ENCODE measurements around the gene ZFHX2. TPM values are rescaled to one million over a fixed set of nuclear protein-coding genes. Genes with fewer than 3 reads are reported as not detected.
A peak's percentile ranks its signal among the peaks of the same experiment; 100 is the strongest.

Gene ZFHX2
- total and polyA plus RNA-seq, 2 of the 13 experiments (the other 11 are each of a cell fraction or from before 2014, with no cell fraction given), result 0.17 to 0.44 TPM

- TF ChIP-seq ZHX2 (IDR thresholded peaks at IDR 0.05; ENCODE audit: low read depth) (peak; percentile 69; the same call in 1 of the 2 replicates), ZHX2 (CRISPR knock-in tag; IDR thresholded peaks at IDR 0.05; ENCODE audit: borderline replicate concordance) (no peak), ZSCAN25 (CRISPR knock-in tag; IDR thresholded peaks at IDR 0.05) (peak; percentile 79), ZC3H13 (CRISPR knock-in tag; IDR thresholded peaks at IDR 0.05) (peak; percentile 98; the same call in 1 of the 2 replicates), ZFP41 (CRISPR knock-in tag; IDR thresholded peaks at IDR 0.05; ENCODE audit: borderline replicate concordance) (peak; percentile 96; the same call in 1 of the 2 replicates), ZNF670 (CRISPR knock-in tag; IDR thresholded peaks at IDR 0.05; ENCODE audit: borderline replicate concordance) (no peak), DR1 (CRISPR knock-in tag; IDR thresholded peaks at IDR 0.05) (no peak; the same call in 1 of the 2 replicates), ZNF17 (CRISPR knock-in tag; IDR thresholded peaks at IDR 0.05) (no peak), KAT7 (CRISPR knock-in tag; IDR thresholded peaks at IDR 0.05; ENCODE audit: borderline replicate concordance) (peak; percentile 84), WIZ (CRISPR knock-in tag; IDR thresholded peaks at IDR 0.05) (no peak), ZNF234 (CRISPR knock-in tag; conservative IDR thresholded peaks at IDR 0.05) (peak; percentile 66), ZNF275 (CRISPR knock-in tag; IDR thresholded peaks at IDR 0.05; ENCODE audit: borderline replicate concordance) (0 out of 2 replicates have a peak, but pooled peaks have one; percentile 84), ZNF720 (CRISPR knock-in tag; IDR thresholded peaks at IDR 0.05) (no peak), JARID2 (CRISPR knock-in tag; IDR thresholded peaks at IDR 0.05; ENCODE audit: insufficient replicate concordance) (no peak), SNAI1 (CRISPR knock-in tag; IDR thresholded peaks at IDR 0.05; ENCODE audit: borderline replicate concordance) (peak; percentile 93)
- TF ChIP-seq, protein P1, sequence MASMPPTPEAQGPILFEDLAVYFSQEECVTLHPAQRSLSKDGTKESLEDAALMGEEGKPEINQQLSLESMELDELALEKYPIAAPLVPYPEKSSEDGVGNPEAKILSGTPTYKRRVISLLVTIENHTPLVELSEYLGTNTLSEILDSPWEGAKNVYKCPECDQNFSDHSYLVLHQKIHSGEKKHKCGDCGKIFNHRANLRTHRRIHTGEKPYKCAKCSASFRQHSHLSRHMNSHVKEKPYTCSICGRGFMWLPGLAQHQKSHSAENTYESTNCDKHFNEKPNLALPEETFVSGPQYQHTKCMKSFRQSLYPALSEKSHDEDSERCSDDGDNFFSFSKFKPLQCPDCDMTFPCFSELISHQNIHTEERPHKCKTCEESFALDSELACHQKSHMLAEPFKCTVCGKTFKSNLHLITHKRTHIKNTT (CRISPR knock-in tag; IDR thresholded peaks at IDR 0.05), result 0 out of 2 replicates have a peak, but pooled peaks have one; percentile 81
- TF ChIP-seq, protein P2, sequence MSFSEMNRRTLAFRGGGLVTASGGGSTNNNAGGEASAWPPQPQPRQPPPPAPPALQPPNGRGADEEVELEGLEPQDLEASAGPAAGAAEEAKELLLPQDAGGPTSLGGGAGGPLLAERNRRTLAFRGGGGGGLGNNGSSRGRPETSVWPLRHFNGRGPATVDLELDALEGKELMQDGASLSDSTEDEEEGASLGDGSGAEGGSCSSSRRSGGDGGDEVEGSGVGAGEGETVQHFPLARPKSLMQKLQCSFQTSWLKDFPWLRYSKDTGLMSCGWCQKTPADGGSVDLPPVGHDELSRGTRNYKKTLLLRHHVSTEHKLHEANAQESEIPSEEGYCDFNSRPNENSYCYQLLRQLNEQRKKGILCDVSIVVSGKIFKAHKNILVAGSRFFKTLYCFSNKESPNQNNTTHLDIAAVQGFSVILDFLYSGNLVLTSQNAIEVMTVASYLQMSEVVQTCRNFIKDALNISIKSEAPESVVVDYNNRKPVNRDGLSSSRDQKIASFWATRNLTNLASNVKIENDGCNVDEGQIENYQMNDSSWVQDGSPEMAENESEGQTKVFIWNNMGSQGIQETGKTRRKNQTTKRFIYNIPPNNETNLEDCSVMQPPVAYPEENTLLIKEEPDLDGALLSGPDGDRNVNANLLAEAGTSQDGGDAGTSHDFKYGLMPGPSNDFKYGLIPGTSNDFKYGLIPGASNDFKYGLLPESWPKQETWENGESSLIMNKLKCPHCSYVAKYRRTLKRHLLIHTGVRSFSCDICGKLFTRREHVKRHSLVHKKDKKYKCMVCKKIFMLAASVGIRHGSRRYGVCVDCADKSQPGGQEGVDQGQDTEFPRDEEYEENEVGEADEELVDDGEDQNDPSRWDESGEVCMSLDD (CRISPR knock-in tag; IDR thresholded peaks at IDR 0.05; ENCODE audit: borderline replicate concordance), result peak; percentile 84; the same call in 1 of the 2 replicates
Measured at GRCh38 chr14:23567186-23568020, 15.8 kb upstream of the ZFHX2 start, which contains the start of gene AP1G2 (continued).

Measured in HepG2 (cell line).